ENCODE measurements around the gene CCDC186.
"Not testable (repeated sequence)": the region's sequence is repeated elsewhere in the genome, so short reads cannot be mapped to it uniquely, and the experiment has no call there.

CCDC186 gene

DNA sequence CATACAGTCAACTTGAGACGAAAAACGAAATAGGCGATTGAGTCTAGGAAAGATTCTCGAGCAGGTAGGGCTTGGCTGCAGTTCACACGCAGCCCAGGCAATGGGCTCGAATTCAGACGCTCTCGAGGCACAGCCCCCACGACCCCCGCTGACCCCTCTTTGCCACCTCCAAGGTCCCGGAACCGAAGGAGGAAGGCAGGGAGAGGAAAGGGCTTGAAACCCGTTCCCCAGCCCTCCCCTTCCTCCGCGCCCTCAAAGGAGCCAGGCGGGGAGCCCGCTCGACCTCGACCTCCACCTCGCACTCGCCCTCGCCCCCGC is 441 bp downstream of the CCDC186 start:
- DNase-seq (ENCODE audit: low read depth): no peak

- DNase-seq (ENCODE audit: low read depth): no peak
Measured at GRCh38 chr10:114172776-114173602, 1.0 kb downstream of the CCDC186 start.

GRCh38 chr10:114172216-114172615 is 1.8 kb downstream of the CCDC186 start:
- DNase-seq (ENCODE audit: low read depth): no peak

DNA sequence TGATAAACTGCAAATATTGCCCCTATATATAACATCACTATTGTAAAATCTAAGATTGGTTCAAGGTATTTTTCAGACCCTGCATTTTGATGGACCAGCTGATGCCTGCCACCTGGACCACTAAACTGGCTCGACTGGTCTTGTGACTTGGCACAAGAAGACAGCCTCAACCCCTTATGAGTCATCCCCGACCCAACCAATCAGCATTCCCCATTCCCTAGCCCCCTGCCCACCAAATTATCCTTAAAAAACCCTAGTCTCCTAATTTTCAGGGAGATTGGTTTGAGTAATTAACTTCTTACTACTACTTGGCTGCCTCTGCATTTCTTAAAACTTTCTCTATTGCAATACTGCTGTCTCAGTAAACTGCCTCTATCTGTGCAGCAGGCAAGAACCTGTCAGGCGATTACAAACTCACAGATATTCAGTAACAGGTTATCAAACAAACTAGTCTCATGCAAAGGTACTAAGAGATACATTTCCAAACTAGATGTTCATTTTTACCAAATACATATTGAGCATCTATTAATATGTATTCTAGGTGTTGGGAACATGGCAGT is 5.5 kb downstream of the CCDC186 start:
- DNase-seq (ENCODE audit: low read depth): no peak

DNA sequence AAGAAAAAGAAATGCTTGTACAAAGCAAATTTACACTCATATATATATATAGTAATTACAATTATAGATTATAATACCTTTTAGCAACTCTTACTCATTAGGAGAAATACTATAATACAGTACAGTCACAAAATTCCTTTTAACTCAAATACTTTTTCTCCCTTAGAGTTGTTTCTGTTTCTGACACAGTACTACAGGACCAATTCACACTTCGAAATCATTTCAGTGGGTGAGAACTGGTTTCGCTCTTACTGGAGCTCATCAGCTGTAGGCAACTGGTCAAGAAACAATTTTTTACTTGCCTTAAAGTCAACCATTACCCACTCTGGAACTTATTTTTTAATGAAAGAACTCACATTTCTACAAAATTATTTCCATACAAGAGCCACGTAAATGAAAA is 6.0 kb downstream of the CCDC186 start:
- no peak for DNase-seq (ENCODE audit: low read depth)

DNA sequence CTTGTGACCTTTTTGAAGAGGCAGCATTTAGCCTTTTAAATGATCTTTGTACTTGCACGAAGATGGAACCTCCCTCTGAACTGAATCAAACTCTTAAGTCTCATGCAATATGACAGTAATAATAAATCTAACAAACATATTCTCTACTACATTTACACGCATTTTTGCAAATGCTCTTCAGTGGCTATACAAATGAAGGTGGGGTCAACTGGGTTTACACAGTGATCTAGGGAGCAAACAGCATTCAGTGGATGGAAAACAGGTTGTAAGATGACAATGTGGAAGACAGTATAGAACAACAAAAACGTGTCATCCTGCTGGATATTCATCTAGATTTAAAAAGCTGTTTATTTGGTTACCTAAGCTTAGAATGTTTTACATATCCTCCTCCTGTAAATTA is 7.5 kb downstream of the CCDC186 start:
- no peak for DNase-seq (ENCODE audit: low read depth)

DNA sequence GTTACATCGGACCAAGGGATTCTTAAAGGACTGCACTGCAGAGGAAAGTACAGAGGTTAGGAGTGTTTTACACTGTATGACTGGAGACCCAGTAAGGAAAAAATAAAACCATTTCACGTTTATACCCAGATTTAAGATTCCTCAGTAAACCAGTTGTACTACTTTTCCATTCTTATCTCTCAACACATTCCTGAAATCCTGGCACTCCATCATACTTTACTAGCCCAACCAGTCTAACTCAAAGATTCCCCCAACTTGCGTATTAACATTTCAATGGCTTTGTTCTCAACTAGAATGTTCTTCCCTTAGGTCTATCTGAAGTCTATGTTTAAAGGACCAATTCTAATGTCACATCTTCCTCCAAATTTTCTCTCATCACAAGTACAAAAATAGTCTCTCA is 8.0 kb downstream of the CCDC186 start:
- DNase-seq (ENCODE audit: low read depth): no peak

- DNase-seq (ENCODE audit: low read depth): no peak
Measured at GRCh38 chr10:114163062-114163461, 10.9 kb downstream of the CCDC186 start.

DNA sequence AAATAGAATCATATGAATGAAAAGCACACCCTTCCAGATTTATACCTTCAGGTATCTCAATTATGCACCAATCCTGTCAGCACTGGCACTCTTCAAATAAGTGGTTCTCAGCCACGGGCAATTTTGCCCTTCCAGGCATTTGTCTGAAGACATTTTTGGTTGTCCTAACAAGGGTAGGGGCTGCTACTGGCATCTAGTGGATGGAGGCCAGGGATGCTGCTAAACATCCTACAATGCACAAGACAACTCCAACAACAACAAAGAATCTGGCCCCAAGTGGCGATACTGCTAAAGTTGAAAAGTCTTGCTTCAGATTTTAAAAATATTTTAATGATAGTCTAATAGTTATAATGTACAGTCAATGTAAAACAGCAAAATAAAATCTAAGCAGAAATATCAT is 16.1 kb downstream of the CCDC186 start:
- DNase-seq (ENCODE audit: low read depth): no peak

- no peak for DNase-seq (ENCODE audit: low read depth)
Measured at GRCh38 chr10:114151892-114152291, 22.1 kb downstream of the CCDC186 start.

DNA sequence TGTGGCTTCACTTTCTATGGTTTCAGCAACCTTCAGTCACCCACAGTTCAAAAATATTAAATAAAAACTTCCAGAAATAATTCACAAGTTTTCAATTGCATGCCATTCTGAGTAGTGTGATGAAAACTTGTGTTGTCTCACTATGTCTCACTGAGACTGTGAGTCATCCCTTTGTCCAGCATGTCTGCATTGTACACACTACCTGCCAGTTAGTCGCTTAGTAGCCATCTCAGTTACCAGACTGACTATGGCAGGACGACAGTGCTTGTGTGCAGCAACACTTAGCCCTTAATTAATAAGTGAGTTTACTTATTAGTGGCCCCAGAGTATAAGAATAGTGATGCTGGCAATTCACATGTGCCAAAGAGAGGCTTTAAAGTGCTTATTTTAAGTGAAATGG is 22.5 kb downstream of the CCDC186 start:
- no peak for DNase-seq (ENCODE audit: low read depth)

GRCh38 chr10:114149476-114149875 is 24.5 kb downstream of the CCDC186 start:
- not testable (repeated sequence) for DNase-seq (ENCODE audit: low read depth)

DNA sequence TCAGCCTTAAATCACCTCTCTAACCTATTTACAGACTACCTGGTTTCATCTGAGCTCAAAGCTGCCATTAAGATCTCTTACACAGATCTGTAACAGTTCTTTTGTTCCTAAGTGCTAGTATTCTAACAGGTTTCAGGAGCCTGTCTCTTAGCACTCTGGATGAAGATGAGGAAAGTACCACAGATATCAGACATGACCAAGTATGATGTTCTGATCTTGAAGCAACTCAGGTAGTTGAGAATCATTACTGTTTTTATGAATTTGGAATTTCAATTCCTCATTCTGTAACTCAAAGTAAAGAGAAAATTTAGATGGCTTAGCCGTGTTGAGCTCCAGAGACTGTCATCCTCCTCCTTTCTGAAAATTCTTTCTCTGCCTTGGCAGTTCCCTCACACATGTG is 30.8 kb downstream of the CCDC186 start:
- DNase-seq (ENCODE audit: low read depth): no peak

GRCh38 chr10:114142018-114142417 is 32.0 kb downstream of the CCDC186 start:
- DNase-seq (ENCODE audit: low read depth): no peak

GRCh38 chr10:114140827-114141226 is 33.2 kb downstream of the CCDC186 start:
- not testable (repeated sequence) for DNase-seq (ENCODE audit: low read depth)

- no peak for DNase-seq (ENCODE audit: low read depth)
Measured at GRCh38 chr10:114140036-114140435, 34.0 kb downstream of the CCDC186 start.

DNA sequence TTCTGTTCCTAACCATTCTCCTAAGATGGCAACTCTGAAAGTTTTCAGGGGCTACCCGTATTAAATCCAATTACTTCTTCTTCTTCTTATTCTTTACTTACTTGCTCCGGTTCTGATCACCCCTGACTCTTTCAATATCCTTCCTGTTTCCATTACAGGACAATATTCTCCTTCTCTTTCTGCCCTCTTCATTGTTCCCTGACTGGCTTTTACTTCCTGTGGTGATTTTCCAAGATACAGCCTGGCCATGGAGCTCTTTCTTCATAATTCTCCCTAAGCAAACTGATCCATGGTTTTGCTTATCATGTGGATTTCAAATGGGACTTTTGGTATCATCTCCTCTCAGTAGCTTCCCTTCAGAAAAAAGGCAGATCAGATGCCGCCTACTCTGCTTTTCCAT is 35.4 kb downstream of the CCDC186 start:
- no peak for DNase-seq (ENCODE audit: low read depth)

- DNase-seq (ENCODE audit: low read depth): no peak
Measured at GRCh38 chr10:114135476-114135875, 38.5 kb downstream of the CCDC186 start.

DNA sequence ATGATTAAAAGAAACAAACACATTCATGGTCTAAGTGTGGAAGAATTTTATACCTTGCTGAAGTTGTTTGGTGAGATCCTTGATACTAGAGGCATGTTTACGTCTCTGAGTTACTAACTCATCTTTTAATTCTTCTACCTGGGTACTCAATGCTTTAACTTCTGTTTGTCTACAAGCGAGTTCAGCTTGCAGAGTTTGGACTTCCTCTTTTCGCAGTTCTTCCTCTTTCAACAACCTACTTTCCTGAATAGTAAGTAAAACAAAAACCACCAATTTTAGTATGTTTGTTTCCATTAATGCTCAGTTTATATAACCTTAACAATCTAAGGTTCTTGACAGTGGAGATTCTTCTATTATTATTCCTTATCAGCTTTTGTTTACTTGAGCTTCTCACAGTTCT is 42.9 kb downstream of the CCDC186 start:
- no peak for DNase-seq (ENCODE audit: low read depth)

DNA sequence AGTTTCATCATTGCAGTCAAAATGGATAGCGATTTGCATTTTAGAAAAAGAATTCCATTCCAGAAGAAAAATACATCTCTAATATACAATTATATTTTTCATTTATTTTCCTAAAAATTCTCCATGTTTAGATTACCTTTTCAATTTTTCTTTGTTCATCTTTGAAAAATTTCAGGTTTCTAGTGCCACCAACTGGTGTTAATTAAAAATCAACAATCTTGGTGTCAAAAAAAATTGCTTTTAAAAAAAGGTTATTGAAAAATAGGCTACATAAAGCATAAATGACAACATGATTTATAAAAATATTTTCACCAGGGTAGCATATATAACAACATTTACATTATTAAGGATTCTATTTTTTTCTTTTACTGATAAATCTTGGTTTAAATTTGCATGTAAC is 53.0 kb downstream of the CCDC186 start:
- no peak for DNase-seq (ENCODE audit: low read depth)

DNA sequence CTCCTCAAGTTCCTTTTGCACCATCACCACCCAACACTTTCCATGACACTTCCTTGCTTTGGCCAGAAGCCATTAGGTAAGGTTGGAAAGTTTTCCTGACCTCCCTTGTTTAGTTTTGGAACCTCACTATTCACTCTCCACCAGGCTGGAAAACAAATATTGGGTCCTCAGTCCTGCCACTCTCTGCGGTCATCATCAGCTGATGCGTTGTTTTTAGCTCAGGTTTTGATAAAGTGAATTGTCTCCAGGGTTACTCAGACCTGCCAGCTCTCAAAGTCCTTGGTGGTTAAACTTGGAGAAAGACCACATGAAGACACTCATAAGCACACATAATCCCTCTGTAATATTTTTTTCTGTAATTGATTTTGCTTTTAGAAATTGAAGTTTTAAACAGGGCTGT is 55.5 kb downstream of the CCDC186 start:
- no peak for DNase-seq (ENCODE audit: low read depth)

- no peak for DNase-seq (ENCODE audit: low read depth)
Measured at GRCh38 chr10:114117728-114118127, 56.3 kb downstream of the CCDC186 start.

DNA sequence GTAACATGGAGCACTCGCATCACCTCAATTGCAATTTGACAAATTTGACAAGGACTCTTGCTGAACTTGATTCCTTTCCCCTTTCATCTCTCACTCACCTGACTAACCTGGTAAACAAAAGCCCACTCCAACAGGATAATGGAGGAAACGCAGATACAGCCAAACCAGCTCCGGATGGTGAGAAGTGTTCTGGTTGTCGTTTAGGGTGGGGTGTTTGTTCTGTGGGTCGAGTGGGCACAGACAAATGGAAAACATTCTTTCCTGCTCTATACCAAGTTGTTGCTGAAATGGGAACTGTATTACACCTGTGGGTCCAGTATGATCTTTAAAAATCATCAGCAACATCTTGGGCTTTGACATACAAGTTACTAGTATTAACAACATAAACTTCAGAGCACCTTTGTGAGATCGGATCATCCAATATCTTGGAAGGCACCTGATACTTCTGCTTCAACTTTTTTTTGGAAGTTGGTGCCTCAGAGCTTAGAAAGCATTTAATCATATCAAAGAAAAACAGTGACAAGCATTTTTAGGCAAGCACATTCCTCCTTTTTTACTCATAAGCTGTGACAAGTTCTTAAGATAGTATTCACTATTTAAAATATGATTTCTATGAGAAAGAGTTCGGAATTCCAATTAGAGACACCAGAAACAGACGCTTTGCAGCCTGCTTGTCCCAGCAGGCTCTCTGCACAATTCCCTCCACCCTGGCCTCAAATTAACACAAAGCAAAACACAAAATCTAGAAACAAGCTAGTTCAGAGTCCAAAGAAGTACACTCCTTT is 58.1 kb downstream of the CCDC186 start:
- no peak for DNase-seq (ENCODE audit: low read depth)

Data from stimulated activated CD8-positive, alpha-beta memory T cell treated with anti-CD3 and anti-CD28 coated beads, Interleukin-15, amount 100 ng/mL, for 24 hours (primary cell).